GM18499 (cell line): ENCODE measurements around the gene P3H3.

Experiments used
- ATAC-seq: cut with Tn5 transposase; IDR thresholded peaks from one replicate; pipeline ENCODE4 v1.9.1; 2021; ENCODE audit warnings: moderate number of reproducible peaks; ENCODE audit not compliant: insufficient read depth, unreplicated experiment

P3H3 gene

GRCh38 chr12:6799147-6799546 is 29.1 kb upstream of the P3H3 start:
- no peak for ATAC-seq

GRCh38 chr12:6807170-6807569 is 21.0 kb upstream of the P3H3 start:
- no peak for ATAC-seq

GRCh38 chr12:6809056-6809455 is 19.2 kb upstream of the P3H3 start:
- ATAC-seq, result no peak

- ATAC-seq, result no peak
These were observed 17.4 kb upstream of the P3H3 start for GRCh38 chr12:6810758-6811157.

GRCh38 chr12:6813363-6813762 is 14.8 kb upstream of the P3H3 start:
- no peak for ATAC-seq

DNA sequence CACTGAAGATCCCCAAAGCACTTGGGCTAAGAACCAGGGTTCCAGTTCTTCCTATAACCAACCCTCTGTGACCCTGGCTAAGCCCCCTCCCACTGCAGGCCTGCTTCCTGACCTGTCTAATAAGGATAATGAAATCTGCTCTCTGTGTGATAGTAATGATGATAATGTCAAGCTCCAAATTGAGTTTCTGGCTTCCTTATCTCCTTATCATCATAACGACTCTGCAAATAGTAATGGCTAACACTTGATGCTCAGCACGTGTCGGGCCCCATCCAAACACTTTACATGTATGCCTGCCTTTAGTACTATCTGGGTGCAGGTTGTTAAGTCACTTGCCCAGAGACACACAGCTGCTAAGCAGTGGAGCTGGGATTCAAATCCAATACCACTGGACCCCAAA is 11.6 kb upstream of the P3H3 start:
- no peak for ATAC-seq

GRCh38 chr12:6817098-6817497 is 11.1 kb upstream of the P3H3 start:
- no peak for ATAC-seq

- no peak for ATAC-seq
These were observed 10.5 kb upstream of the P3H3 start for GRCh38 chr12:6817662-6818157.

- ATAC-seq, result no peak
These were observed 10.0 kb upstream of the P3H3 start for GRCh38 chr12:6818222-6818621.

- no peak for ATAC-seq
These were observed 9.6 kb upstream of the P3H3 start for GRCh38 chr12:6818645-6819044.

- no peak for ATAC-seq
These were observed 8.8 kb upstream of the P3H3 start for GRCh38 chr12:6819106-6820030.

- no peak for ATAC-seq
These were observed 8.0 kb upstream of the P3H3 start for GRCh38 chr12:6820166-6820565.

DNA sequence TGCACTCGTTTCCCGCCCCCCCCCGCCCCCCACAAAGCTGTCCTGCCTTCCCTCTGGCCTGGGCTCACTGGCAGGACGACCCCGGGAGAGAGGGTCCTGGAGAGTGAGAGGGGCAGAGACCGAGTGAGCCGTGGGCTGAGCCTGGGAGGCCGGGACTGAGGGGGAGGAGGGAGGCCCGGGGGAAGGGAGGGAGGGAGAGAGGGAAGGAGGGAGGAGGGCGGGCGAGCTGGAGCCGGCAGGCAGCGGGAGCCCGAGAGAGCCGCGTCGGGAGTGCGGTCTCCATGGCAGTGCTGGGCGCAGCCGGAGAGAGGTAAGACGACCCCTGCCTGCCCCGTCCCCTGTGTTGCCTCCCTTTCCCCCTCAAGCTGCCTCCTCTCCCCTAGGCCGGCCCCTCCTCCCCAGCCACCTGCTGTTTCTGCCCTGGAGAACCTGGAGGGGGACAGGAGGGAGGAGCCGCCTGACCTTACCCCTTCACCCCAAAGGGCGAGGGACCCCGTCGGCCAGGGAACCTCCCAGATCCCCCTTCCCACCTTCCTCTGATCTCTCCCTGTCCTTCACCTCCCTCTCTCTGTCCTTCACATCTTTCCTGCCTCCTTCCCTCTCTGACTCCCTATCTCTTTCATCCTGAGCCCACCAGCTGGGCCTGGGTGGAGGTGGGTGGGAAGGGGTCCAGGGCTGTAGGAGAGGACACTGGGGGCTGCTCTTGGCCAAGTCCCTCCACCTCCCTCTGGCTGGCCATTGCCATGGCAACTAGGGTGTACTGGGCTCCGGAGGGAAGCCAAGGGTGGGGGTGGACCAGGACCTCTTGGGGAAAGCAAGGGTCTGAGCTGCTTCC is 6.4 kb upstream of the P3H3 start, which contains the start of gene GPR162:
Gene GPR162 (plus strand): TSS at position 231 of the 835 bp plus-strand sequence. CDS start 2,078 bp downstream, outside the sequence.
- no peak for ATAC-seq

DNA sequence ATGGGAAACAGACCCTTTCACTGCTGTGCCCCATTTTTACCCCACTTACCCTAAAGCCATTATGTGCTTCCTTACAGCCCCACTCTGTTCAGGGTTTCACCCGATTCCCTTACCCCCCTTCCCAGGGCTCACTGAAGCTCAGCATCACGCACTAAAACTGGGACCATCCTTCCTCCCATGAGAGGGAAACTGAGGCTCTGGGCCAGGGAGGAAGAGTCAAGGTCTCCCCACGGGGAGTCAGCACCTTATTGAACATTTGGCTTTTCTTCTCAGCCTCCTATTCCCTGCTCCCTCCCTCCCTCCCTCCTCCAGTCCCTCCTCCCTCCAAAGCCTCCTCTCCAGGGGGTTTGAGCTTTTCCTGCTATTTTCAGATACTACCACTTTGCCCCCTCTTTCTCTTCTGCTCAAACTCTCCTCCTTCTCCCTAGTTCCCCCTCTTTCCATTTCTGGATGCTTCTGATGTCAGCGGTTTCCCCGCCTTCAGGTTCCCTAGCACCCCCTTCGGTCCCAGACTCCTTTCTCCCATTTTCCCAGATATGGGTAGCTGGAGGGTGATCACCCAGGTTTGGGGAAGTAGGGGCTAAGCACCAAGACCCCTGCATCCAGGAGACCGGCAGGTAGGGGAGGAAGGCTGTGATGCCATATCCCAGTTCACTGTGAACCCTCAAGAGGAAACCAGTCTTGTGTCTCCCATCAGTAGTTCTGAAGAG is 5.6 kb upstream of the P3H3 start:
- ATAC-seq, result no peak

DNA sequence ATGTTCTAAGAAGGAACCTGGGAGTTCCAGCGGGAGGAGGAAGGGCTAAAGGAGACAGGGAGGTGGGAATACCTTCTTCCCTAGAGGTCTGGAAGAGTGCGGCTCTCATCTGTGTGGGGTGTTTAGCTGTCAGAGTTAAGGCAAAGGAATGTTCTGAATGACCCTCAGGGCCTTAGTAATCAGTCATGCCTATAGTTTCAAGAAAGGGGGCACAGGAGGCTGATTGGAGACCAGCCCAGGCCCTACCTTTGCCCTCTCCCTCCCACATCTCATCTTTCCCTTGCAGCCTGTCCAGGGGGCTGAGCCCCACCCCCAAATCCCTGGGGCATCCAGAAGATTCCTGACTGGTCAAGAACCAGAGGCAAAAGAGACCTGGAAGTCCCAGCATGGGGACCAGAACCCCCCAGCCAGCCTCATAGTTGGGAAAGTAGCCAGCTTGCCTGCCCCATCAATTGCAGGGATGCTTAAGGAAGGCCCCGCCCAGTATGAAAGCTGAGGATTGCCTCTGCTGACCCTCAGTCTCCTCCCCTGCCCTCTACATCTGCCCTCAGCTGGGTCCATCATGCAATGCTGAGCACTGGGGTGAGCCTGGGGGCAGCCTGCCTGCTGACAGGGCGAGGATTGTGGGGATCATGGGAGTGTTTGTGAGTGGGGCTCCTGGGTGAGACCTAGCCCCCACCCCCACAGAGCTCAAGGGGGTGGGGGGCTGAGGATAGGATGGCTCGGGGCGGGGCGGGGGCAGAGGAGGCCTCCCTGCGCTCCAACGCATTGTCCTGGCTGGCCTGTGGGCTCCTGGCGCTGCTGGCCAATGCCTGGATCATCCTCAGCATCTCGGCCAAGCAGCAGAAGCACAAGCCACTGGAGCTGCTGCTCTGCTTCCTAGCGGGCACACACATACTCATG is 4.8 kb upstream of the P3H3 start:
- no peak for ATAC-seq

DNA sequence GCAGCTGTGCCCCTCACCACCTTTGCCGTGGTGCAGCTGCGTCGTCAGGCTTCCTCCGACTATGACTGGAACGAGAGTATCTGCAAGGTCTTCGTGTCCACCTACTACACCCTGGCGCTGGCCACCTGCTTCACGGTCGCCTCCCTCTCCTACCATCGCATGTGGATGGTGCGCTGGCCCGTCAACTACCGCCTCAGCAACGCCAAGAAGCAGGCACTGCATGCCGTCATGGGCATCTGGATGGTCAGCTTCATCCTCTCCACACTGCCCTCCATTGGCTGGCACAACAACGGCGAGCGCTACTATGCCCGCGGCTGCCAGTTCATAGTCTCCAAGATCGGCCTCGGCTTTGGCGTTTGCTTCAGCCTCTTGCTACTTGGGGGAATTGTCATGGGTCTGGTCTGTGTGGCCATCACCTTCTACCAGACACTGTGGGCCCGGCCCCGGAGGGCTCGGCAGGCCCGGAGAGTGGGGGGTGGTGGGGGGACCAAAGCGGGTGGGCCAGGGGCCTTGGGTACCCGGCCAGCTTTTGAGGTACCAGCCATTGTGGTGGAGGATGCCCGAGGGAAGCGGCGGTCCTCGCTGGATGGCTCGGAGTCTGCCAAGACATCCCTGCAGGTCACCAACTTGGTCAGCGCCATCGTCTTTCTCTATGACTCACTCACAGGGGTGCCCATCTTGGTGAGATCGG is 4.0 kb upstream of the P3H3 start:
- no peak for ATAC-seq

GRCh38 chr12:6824901-6825381 is 3.3 kb upstream of the P3H3 start:
- no peak for ATAC-seq

- no peak for ATAC-seq
These were observed 2.6 kb upstream of the P3H3 start for GRCh38 chr12:6825398-6826124.
